ENCODE measurements around the gene CAPN2.
A peak's percentile ranks its signal among the peaks of the same experiment; 100 is the strongest.

Gene CAPN2

GRCh38 chr1:223702735-223703667 lies 9.3 kb upstream of the CAPN2 start:
- no peak for DNase-seq (ENCODE audit: low read depth in 2 of 2)

GRCh38 chr1:223703668-223704013 lies 8.7 kb upstream of the CAPN2 start:
- DNase-seq (ENCODE audit: low read depth in 2 of 2) = no peak

- DNase-seq (ENCODE audit: low read depth in 2 of 2) = no peak
These were observed 7.1 kb upstream of the CAPN2 start for GRCh38 chr1:223704921-223705878.

GRCh38 chr1:223706077-223706973 lies 6.0 kb upstream of the CAPN2 start:
- peak; percentile 95 for DNase-seq (ENCODE audit: low read depth in 2 of 2)

- peak; percentile 85 to 89 for DNase-seq (ENCODE audit: low read depth in 2 of 2)
These were observed 4.9 kb upstream of the CAPN2 start for GRCh38 chr1:223707256-223708000.

GRCh38 chr1:223708001-223708359 lies 4.4 kb upstream of the CAPN2 start:
- DNase-seq (ENCODE audit: low read depth in 2 of 2) = no peak

- DNase-seq (ENCODE audit: low read depth in 2 of 2) = no peak
These were observed 3.6 kb upstream of the CAPN2 start for GRCh38 chr1:223708651-223709268.

- no peak for DNase-seq (ENCODE audit: low read depth in 2 of 2)
These were observed 2.7 kb upstream of the CAPN2 start for GRCh38 chr1:223709598-223709997.

GRCh38 chr1:223710179-223711133 lies 1.9 kb upstream of the CAPN2 start:
- no peak for DNase-seq (ENCODE audit: low read depth in 2 of 2)

- DNase-seq (ENCODE audit: low read depth in 2 of 2) = no peak
These were observed 1.2 kb upstream of the CAPN2 start for GRCh38 chr1:223711173-223711572.

GRCh38 chr1:223711747-223712193 lies 569 bp upstream of the CAPN2 start:
- no peak for DNase-seq (ENCODE audit: low read depth in 2 of 2)

GRCh38 chr1:223712850-223713474 lies 623 bp downstream of the CAPN2 start:
- DNase-seq (ENCODE audit: low read depth in 2 of 2) = no peak

GRCh38 chr1:223713546-223714420 lies 1.4 kb downstream of the CAPN2 start:
- DNase-seq (ENCODE audit: low read depth in 2 of 2) = no peak

- no peak for DNase-seq (ENCODE audit: low read depth in 2 of 2)
These were observed 2.0 kb downstream of the CAPN2 start for GRCh38 chr1:223714421-223714724.

GRCh38 chr1:223714849-223715603 lies 2.7 kb downstream of the CAPN2 start:
- DNase-seq (ENCODE audit: low read depth in 2 of 2) = peak; percentile 73 to 76

- DNase-seq (ENCODE audit: low read depth in 2 of 2) = no peak
These were observed 3.3 kb downstream of the CAPN2 start for GRCh38 chr1:223715604-223716172.

Data from fibroblast of skin of left quadriceps (primary cell).